HG03135 (cell line): ENCODE results near the gene GRB10.

Source experiments
- ATAC-seq: cut with Tn5 transposase; IDR thresholded peaks from one replicate; pipeline ENCODE4 v1.9.1; 2021; ENCODE audit warnings: mild to moderate bottlenecking, moderate library complexity; ENCODE audit not compliant: unreplicated experiment

The GRB10 gene

DNA sequence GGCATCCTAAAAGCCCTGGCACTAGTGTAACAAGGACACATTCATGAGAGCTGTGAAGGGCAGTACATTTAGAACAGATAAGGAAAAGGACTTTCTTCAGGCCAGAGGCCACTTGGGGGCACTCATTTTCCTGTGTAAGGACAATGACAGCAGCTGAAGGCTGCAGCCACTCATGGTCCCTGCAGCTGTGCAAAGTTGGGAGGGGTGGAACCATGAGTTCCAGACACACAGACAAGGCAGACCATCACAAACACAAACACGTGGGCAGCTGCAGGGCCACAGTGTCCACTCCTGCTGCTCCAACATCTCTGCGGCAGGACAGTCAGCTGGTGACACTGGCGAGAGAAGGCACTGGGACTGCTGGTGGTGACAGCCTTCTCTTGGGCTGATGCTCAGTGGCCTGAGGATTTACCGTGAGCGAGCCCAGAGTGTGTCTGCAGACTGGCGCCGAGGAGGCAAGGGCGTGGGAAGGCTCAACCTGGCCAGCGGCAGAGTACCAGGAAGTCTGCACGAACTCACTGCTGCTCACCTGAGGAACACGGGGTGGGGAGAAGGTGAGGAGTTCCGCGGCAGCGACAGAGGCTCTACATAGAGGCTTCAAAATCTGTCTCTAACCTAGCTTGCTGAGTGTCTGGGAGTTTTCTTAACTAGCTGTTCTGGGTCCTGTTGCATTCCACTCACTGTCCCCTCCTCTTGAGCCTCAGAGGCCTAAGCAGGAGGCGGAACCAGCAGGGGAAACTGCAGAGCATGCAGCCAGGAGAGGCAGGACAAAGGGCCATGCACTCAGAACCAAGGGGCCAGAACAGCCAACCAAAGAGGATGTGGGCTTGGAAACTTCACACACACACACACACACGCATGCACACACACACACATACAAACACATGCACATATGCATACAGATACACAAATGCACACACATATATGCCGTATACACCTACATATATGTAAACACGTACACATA, 141.0 kb downstream of the GRB10 start:
- no peak for ATAC-seq

DNA sequence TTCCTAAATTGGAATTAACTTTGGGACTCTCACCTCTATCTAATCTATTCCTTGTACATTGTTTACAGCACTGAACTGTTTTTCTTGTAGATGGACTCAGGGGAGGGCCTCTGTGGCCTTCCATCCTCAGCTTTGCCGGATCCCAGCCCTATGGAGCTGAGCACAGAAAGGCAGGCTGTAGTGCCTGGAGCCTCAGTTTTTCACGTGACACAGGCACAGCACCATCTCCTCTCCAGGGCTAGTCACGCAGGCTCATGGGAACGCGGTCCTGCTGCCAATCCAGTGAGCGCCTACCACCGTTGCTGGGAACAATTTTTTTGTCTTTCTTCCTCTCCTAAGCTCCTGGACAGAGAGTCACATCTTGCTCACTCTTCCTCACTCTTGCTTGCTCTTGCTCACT, 141.9 kb downstream of the GRB10 start:
- no peak for ATAC-seq

DNA sequence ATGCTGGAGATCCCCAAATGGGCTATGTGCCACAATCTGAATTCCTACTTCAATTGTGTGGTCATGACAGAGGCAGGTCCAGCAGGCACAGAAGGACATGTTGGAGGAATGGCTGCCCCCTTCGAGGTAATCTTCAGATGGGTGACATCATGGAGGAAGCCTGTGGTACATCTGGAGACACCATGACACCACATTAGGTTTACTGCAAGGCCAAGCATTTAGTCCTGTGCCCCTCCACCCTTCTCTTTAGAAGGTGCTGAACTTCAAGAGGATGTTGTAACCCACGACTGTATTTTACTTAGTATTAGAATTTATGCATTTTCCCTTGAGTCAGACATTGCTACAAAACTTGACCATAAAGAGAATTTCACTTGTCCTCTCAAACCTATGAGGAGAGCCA, 142.4 kb downstream of the GRB10 start:
- no peak for ATAC-seq

DNA sequence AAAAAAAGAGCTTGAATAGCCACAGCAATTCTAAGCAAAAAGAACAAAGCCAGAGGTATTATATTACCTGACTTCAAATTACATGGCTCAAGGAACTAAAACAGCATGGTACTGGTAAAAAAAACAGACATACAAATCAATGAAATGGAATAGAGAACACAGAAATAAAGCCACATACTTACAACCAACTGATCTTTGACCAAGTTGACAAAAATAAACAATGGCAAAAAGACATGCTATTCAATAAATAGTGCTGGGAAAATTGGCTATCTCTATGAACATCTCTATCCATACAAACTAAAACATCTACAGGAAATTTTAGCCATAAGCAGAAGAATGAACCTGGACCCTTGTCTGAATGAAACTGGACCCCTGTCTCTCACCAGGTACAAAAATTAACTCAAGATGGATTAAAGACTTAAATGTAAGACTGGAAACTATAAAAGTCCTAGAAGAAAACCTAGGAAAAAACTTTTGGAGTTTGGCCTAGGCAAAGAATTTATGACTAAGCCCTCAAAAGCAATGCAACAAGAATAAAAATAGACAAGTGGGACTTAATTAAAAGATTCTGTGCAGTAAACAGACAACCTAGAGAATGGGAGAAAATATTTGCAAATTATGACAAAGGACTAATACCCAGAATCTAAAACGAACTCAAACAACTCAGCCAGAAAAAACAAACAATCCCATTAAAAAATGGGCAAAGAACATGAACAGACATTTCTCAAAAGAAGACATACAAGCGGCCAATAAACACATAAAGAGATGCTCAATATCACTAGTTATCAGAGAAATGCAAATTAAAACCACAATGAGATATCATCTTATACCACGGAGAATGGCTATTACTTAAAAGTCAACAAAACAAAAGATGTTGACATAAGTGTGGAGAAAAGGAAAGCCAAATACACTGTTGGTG, 144.7 kb downstream of the GRB10 start:
- no peak for ATAC-seq

DNA sequence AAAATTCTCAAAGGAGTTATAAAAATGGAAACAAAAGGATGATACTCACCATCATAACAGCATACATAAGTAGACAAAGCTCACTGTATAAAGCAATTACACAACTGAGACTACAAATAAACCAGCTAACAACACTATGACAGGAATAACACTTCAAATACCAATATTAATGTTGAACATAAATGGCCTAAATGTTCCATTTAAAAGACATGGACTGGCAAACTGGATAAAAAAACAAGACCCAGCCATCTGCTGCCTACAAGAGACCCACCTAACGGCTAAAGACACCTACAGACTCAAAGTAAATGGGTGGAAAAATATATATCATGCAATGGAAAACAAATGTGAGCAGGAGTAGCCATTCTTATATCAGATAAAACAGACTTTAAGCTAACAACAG, 148.3 kb downstream of the GRB10 start:
- no peak for ATAC-seq

DNA sequence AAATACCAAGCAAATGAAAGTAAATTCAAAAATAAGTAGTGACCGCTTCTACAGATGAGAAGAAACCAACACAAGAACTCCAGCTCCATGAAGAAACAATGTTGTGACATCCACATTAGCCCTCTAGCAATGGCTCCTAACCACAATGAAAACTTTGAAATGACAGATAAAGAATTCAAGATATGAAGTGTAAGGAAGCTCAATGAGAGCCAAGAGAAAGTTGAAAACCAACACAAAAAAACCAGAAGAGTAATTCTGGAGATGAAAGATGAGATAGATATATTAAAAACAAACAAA, 149.3 kb downstream of the GRB10 start:
- ATAC-seq: no peak

DNA sequence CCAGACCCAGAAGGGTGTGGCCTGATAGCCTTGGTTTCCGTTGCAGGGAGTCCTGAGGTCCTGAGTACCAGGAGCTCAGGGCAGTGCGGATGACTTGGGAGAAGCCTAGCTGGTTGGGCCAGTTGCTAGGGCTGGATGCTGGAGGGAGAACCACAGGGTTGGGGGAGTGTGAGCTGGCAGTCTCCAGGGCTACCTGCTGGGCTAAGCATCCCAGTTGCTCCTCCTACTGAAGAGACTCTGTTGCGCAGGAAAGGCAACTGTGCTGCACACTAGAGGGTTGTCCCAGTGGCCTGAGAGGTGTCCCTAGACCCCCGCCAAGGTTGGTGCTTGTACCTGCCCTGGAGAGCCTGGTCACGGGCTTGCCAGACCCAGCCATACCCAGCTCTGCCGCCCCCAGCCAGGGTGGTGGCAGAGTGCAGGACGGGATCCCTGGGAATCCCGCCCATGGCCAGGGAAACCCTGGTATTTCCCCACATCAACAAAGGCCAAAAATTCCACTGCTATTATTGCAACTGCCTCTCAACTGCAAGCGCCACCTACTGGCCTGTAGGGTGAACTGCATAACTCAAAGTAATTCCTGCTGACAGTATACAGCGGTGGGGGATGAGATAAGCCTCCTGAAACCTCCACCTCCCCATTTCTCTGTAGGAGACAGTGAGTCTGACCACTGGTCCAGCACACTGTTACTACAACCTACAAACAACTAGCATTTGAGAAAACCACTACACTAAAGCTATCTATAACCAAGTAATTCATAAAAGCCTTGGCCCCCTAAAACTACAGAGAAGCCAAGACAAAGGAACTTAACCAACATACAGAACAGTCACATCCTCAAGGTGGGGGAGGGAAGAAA, 149.9 kb downstream of the GRB10 start:
- peak; percentile 77 for ATAC-seq

DNA sequence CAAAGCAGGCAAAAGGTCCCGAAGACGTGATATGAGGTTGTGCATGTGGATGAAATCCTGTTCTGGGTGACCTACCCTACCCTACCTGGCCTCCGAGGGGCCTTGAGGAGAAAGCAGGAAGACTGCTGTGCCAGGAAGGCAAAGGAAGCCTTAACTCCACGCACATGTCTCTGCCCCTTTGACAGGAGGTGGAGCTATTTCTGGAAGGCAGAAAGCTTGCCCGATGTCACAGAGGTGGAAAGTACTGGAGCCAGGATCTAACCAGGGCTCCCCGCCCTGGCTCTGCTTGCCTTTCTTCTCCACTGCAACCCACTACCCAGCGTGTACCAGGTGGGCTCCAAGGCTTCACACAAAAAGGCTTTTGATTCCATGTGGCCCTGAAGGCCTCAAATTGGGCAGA, 151.1 kb downstream of the GRB10 start:
- ATAC-seq: no peak

DNA sequence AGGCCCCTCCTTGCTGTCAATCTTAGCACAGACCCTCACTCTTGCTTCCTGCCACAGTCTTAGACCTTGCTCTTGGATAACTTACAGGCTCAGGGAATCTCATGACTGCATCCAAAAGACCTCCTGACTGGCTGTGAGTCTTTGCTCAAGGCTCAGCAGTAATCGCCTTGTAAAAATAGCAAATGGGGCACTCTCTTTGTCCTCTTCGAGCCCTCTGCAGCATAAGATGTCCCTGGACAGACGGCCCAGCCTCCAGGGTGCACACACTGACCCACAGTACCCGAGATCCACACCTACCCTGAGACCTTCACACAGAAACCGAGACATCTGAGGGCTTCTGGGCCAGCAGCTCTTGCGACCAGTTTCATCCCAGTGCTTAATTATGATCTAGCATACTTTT, 151.6 kb downstream of the GRB10 start:
- ATAC-seq: no peak

DNA sequence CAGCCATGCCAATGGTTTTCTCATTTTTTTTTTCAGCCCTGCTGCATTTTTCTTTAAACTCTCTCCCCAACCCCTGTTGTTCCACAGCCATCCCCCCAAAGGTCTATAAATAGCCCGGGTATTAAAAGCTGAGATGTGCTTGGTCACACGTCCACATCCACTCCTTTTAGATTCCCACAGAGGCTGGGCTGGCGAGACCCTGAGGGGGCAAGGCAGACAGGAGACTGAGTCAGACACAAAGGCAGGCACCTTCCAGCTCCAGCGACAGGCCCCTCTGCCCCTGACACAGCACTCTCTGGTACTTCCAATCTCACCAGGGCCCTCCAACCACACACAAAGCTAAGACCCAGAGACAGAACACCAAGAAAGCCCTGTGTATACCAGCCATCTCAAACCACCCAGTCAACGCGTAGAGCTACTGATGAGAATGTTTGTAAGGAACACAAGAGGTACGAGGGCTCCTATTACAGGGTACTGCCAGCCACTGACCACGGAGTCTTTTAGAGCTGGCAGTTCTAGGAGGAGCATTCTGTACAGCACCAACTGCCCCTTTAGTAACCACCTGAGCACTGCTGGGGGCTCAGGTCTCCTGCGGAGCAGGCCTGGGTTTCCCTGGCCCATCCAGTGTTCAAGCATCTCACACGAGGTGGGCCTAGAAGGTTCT, 153.3 kb downstream of the GRB10 start:
- no peak for ATAC-seq

DNA sequence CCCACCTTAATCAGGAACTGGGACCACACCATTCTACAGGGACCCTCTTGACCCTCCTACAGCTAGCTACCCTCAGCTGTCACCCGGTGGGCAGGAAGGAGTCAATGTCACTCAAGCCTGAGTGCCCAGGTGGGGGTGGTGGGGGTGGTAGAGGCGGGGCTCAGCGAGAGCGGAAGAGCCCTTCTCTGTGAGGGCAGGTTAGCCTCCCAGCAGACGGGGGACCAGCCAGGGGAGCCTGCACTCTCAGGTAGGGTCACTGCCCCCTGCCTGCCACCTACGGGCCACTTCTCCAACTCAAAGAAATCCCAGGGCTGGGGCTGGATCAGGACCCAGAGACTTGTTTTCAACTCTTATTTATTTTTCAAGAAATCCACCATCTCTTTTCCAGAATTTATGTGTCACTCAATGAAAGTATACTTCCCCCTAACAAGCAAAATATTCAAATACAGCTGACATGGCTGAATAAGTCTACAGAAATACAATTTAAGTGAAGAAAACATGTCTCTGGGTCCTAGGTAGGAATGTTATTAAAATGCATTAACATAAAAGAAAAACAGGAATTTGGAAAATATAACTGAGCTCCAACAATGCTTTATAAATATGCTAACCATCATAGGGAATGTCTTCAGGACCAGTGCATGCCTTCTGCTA, 154.1 kb downstream of the GRB10 start:
- ATAC-seq: no peak

DNA sequence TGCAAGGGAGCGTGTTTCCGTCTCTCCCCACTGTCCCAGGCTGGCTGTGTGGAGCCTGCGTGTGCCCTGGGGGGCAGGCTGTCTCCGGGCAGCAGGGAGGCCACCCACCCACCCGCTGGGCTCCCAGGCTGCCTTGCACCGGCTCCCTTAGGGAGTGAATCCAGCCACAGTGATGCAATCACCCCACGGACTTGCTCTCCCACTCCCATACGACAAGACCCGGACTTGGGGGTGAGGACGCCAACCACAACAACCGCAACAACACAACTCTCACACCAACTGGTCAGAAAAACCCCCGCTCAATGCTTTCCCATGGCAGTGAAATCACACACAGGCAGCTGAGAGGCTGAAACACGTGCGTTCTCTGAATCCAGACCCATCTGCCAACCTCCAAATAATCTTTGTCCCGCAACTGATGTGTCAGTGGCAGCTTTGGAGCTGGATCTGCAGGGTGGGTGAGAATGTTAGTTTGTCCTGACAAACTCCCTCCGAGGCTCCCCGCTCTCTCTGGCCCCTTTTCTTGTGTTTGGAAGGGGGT, 154.8 kb downstream of the GRB10 start:
- ATAC-seq: no peak

DNA sequence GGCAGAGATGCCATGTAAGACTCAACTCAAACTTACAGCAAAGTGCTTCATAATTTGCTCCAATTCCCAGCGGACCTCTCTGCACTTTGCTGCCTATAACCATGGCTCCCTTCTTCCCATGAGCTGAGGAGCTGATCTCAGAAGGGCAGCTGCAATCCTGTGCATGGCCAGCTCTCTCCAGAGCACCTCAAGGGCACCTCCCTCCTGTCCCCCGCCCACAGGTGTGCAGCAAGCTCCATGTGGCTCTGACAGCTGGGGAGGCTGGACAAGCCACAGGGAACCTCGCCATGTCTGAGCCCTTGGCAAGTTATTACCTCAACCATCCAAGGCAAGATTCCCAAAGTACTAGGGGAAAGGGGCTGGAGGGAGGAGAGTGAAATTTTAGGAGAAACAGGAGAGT, 156.4 kb downstream of the GRB10 start:
- no peak for ATAC-seq

DNA sequence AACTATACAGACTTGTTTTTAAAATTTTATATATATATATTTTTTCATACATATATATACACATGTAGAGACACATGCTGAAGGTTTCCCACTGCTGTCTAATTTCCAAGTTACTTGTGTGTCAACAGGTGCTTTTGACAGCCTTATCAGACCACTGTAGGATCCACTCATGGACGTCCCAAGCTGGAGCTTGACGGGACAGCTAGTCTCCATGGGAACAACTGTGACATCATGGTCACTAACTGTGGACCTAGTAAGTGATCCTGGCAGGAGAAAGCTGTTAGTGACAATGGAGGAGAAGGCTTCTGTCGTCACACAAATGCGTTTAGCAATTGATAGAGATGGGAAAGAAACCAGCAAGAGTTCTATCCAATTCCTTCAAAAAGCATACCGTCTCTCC, 157.3 kb downstream of the GRB10 start:
- no peak for ATAC-seq

DNA sequence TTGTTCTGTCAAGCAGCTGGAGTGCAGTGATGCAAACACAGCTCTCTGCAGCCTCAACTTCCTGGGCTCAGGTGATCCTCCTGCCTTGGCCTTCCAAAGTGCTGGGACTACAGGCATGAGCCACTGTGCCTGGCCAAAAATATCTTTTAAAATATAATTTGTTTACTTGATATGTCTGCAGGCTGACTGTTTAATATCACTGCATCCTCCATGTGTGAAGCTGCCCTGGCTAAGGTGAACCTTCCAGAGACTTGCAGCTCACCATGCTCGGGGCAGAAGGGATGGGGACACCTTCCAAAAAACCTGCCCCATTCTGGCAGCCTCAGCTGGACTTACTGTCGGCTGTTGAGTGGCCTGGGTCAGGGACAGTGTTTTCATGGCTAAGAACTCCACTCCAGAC, 159.9 kb downstream of the GRB10 start:
- ATAC-seq: no peak

DNA sequence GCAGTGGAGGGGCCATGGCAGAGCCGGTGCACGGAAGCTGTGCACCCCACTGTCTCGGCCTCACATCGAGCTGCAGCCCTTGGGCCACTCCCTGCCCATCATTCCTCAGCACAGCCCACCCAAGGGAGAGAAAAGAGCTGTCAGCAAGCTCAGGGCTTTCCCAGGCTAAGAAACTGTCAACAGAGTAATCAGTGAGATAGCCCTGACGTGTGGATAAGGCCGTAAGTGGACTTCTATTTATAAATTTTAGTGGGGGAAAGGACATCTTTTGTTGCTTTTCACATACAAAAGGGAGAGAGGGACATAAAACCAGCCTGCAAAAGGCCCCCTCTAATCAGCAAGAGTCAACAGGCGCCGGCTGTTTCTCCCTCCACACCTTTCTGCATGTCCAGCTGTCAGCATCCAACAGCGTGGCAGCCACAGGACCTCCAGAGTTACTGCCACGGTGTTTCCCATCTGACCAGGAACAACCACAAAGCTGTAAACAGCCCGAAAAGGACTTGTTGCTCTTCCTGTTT, 160.7 kb downstream of the GRB10 start:
- ATAC-seq: no peak

DNA sequence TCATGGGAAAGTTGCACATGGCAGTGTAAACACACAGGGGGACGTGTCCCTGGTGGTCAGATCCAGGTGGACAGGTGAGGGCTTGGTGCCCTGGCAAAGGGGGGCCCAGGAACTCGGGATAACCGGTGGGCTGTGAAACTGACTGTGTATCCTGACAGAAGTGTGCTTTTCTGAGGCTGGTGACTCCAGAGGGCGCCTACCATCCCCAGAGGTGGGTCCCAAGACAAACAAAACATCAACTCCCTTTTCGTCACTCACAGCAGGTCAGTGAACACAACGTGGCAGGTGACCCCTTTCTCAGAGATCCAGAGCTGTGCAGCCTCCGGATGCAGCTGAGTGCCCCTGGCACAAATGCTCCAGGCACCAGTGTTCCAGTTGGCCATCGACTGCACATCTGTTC, 161.5 kb downstream of the GRB10 start:
- no peak for ATAC-seq

DNA sequence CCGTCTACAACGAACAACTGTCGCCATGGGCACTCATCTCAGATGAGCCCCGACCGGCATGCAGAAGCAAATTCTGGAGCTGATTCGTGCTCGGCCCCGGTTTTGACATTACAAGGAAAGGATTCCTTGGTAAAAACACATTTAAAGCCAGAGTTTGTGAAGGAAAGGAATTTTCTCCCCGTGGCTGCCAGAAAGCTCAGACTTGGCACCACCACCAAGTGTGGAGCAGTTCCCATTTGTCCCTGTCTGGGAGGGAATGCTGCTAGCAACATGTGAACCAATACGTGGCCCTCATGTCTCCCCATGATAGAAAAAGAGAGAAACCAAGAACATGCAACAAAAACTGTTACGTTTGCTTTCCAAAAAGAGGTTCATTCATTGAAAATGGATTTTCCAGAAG, 162.3 kb downstream of the GRB10 start:
- no peak for ATAC-seq

DNA sequence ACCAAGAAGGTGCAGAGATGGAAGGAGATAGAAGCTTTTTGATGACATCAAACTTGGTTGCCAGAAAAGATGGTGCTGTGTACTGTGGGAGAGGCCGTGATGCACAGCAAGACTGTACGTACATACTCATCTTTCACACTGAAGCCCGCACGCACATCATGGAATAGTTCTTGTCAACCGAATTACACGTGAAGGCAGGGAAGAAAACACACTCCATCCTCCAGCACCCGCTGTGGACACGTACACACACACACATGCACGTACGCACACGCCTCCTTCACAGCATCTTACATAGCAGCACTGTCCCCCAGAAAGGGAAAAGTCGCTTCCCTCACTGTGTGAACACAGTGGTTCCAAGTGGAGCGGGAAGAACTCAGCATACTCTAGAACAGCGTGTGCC, 163.0 kb downstream of the GRB10 start:
- ATAC-seq: no peak

DNA sequence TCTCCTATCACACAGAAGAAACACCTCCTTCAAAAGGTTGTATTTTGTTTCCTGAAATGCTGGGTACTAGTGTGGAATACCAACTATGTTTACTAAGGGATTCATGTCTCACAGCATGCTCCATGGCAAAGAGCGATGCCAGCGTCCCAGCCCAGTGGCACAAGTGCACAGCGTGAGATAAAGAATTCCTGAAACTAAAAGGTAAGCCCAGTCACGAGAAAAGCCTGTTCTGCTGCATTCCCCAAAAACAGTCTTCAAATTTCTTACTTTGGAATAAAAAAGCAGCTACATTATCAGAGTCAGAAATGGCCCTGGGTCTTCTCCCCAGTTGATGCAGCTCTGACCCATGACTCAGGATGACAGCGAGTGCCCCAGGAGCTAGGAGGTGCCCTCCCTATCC, 164.4 kb downstream of the GRB10 start:
- ATAC-seq: no peak
